Measurements from ENCODE around the gene RHBDF1. TPM values are rescaled to one million over a fixed set of nuclear protein-coding genes. Genes with fewer than 3 reads are reported as not detected.

The RHBDF1 gene
- total RNA-seq, 3 donors from 2014 or later (not counting 1 experiment from before 2014, with no cell fraction given): 0.26 to 1.1 (median 0.78) TPM

GRCh38 chr16:64914-65255 lies 7.5 kb downstream of the RHBDF1 start:
- ATAC-seq: no peak
- TF ChIP-seq CTCF (IDR thresholded peaks at IDR 0.05): no peak

GRCh38 chr16:63998-64913 lies 8.2 kb downstream of the RHBDF1 start:
- no peak for TF ChIP-seq CTCF (IDR thresholded peaks at IDR 0.05)
- intact Hi-C loops (cut with micrococcal nuclease): no loop called here
- Histone ChIP-seq H3K27ac (ENCODE audit: low read length) (no peak overlapping the region), H3K9me3 (ENCODE audit: control insufficient read depth, insufficient read depth, low read length) (no peaks in the 10 kb centered on the region), H3K4me3 (ENCODE audit: low read length) (no peak overlapping the region), H3K4me1 (ENCODE audit: control insufficient read depth, insufficient read depth, low read length) (peaks cover 4% of the 10 kb centered on the region), H3K27me3 (ENCODE audit: control insufficient read depth, insufficient read depth, low read length) (no peaks in the 10 kb centered on the region), H3K36me3 (ENCODE audit: control insufficient read depth, insufficient read depth, low read length) (no peaks in the 10 kb centered on the region)
- no peak for DNase-seq
- H3K4me3 Mint-ChIP-seq: no peak overlapping the region
- no peak for ATAC-seq
- 94% methylated on average over 24 of the region's 25 CpGs for WGBS (ENCODE audit: insufficient coverage)
- no peaks in the 10 kb centered on the region for H3K36me3 Mint-ChIP-seq
- H3K27me3 Mint-ChIP-seq (ENCODE audit: low read depth in 2 of 2): no peaks in the 10 kb centered on the region
- peaks cover 0 to 6% of the 10 kb centered on the region in 2 donors for H3K4me1 Mint-ChIP-seq
- no peaks in the 10 kb centered on the region for H3K9me3 Mint-ChIP-seq
- no peak overlapping the region for H3K27ac Mint-ChIP-seq

More at GRCh38 chr16:64914-65255, 7.5 kb downstream of the RHBDF1 start:
- Histone ChIP-seq H3K36me3 (ENCODE audit: control insufficient read depth, insufficient read depth, low read length) (no peaks in the 10 kb centered on the region), H3K27me3 (ENCODE audit: control insufficient read depth, insufficient read depth, low read length) (no peaks in the 10 kb centered on the region), H3K27ac (ENCODE audit: low read length) (no peak overlapping the region), H3K4me1 (ENCODE audit: control insufficient read depth, insufficient read depth, low read length) (peaks cover 4% of the 10 kb centered on the region), H3K9me3 (ENCODE audit: control insufficient read depth, insufficient read depth, low read length) (no peaks in the 10 kb centered on the region), H3K4me3 (ENCODE audit: low read length) (no peak overlapping the region)
- WGBS (ENCODE audit: insufficient coverage): 87% methylated on average over 9 of the region's 9 CpGs
- DNase-seq: no peak
- Mint-ChIP-seq H3K4me3 (no peak overlapping the region), H3K4me1 (peaks cover 0 to 6% of the 10 kb centered on the region in 2 donors), H3K36me3 (no peaks in the 10 kb centered on the region), H3K27ac (no peak overlapping the region), H3K9me3 (no peaks in the 10 kb centered on the region), H3K27me3 (ENCODE audit: low read depth in 2 of 2) (no peaks in the 10 kb centered on the region)
- intact Hi-C loops (cut with micrococcal nuclease): loop anchor here (1.0 kb wide), 2 partner anchors 32 to 116 kb away; no protein-coding TSS in a partner anchor

GRCh38 chr16:63466-63865 lies 9.0 kb downstream of the RHBDF1 start:
- DNase-seq (no peak), ATAC-seq (no peak)
- H3K27me3 ChIP-seq (ENCODE audit: control insufficient read depth, insufficient read depth, low read length): no peaks in the 10 kb centered on the region
- Mint-ChIP-seq H3K9me3 (no peaks in the 10 kb centered on the region), H3K4me3 (no peak overlapping the region), H3K36me3 (no peaks in the 10 kb centered on the region), H3K4me1 (peaks cover 0 to 6% of the 10 kb centered on the region in 2 donors), H3K27me3 (ENCODE audit: low read depth in 2 of 2) (no peaks in the 10 kb centered on the region), H3K27ac (no peak overlapping the region)
- intact Hi-C loops (cut with micrococcal nuclease): no loop called here
- H3K4me1 ChIP-seq (ENCODE audit: control insufficient read depth, insufficient read depth, low read length): peaks cover 4% of the 10 kb centered on the region
- WGBS (ENCODE audit: insufficient coverage): 94% methylated on average over 16 of the region's 16 CpGs
- no peaks in the 10 kb centered on the region for H3K36me3 ChIP-seq (ENCODE audit: control insufficient read depth, insufficient read depth, low read length)
- H3K4me3 ChIP-seq (ENCODE audit: low read length): no peak overlapping the region
- H3K9me3 ChIP-seq (ENCODE audit: control insufficient read depth, insufficient read depth, low read length): no peaks in the 10 kb centered on the region
- H3K27ac ChIP-seq (ENCODE audit: low read length): no peak overlapping the region
- TF ChIP-seq CTCF (IDR thresholded peaks at IDR 0.05): no peak
